MM.1S (cell line): ENCODE results near the gene FOXI3.

Source experiments
- CTCF ChIP-seq: fragments of 300-600 bp; sonication (generic); IDR thresholded peaks from 2 replicates; pipeline ENCODE4 v1.5.1; 2016; ENCODE audit warnings: antibody characterized with exemption, low read length, mixed read lengths
- EZH2 ChIP-seq: fragments of 300-600 bp; sonication (generic); optimal IDR thresholded peaks from 2 replicates; pipeline ENCODE3; 2017; ENCODE audit warnings: low read depth, mild to moderate bottlenecking, antibody characterized with exemption, low read length, mixed read lengths
- EZH2phosphoT487 ChIP-seq: fragments of 300-600 bp; sonication (generic); IDR thresholded peaks from 2 replicates; pipeline ENCODE4 v1.6.1; 2018; ENCODE audit warnings: antibody characterized with exemption, low read length

- TF ChIP-seq CTCF = no peak
- TF ChIP-seq EZH2phosphoT487 = no peak
- no peak for TF ChIP-seq EZH2
Observed at GRCh38 chr2:88450186-88450585, 2.3 kb downstream of the FOXI3 start.
